SU-DHL-6 (cell line): ENCODE data around the gene EYA3.
"Not testable (repeated sequence)": the region's sequence is repeated elsewhere in the genome, so short reads cannot be mapped to it uniquely, and the experiment has no call there.

Experiments used
- H2AFZ ChIP-seq: fragments of 200-600 bp; sonication (generic); 2 replicates; pipeline ENCODE4 v1.6.1; 2014; ENCODE audit warnings: low read depth, mild to moderate bottlenecking, moderate library complexity, mixed read lengths, antibody characterized with exemption, low read length; ENCODE audit not compliant: severe bottlenecking
- H3F3A ChIP-seq: fragments of 200-600 bp; shearing (Covaris generic); 2 replicates; pipeline ENCODE4 v1.6.0; 2016; ENCODE audit warnings: antibody characterized with exemption, mild to moderate bottlenecking; ENCODE audit not compliant: insufficient read depth
- H3K27ac ChIP-seq: fragments of 200-600 bp; sonication (generic); 2 replicates; pipeline ENCODE4 v1.5.1; 2016; ENCODE audit warnings: low read depth, mild to moderate bottlenecking, low read length, moderate library complexity, mixed read lengths
- H3K27me3 ChIP-seq: fragments of 200-600 bp; sonication (generic), shearing (Covaris generic); 2 replicates; pipeline ENCODE4 v1.6.0; 2014; ENCODE audit warnings: mild to moderate bottlenecking, low read length
- H3K36me3 ChIP-seq: fragments of 200-600 bp; sonication (generic); 2 replicates; pipeline ENCODE4 v1.6.1; 2014; ENCODE audit warnings: mild to moderate bottlenecking, low read length, mixed read lengths
- H3K4me2 ChIP-seq: fragments of 300-600, 200-600 bp; shearing (Covaris generic), sonication (generic); 2 replicates; pipeline ENCODE4 v1.6.0; 2014; ENCODE audit warnings: low read length, low read depth, mild to moderate bottlenecking; ENCODE audit not compliant: poor library complexity, severe bottlenecking
- H3K4me3 ChIP-seq: fragments of 200-600 bp; sonication (generic); 2 replicates; pipeline ENCODE4 v1.5.1; 2014; ENCODE audit warnings: antibody characterized with exemption, low read length, mild to moderate bottlenecking, mixed read lengths; ENCODE audit not compliant: insufficient read depth, poor library complexity, severe bottlenecking
- H3K79me2 ChIP-seq: fragments of 200-600 bp; sonication (generic); 2 replicates; pipeline ENCODE4 v1.6.1; 2014; ENCODE audit warnings: mild to moderate bottlenecking, low read length, moderate library complexity; ENCODE audit not compliant: insufficient read depth
- H3K9ac ChIP-seq: fragments of 200-600 bp; sonication (generic); 2 replicates; pipeline ENCODE4 v1.7.0; 2014; ENCODE audit warnings: mild to moderate bottlenecking, low read length
- H3K9me2 ChIP-seq: fragments of 200-600 bp; sonication (generic); replicated peaks from 2 replicates; pipeline ENCODE4 v1.6.1; 2014; ENCODE audit warnings: low read length; ENCODE audit not compliant: insufficient read depth
- H3K9me3 ChIP-seq: fragments of 200-600 bp; sonication (generic); 2 replicates; pipeline ENCODE4 v1.6.1; 2014; ENCODE audit warnings: low read length, mixed read lengths; ENCODE audit not compliant: insufficient read depth
- H4K20me1 ChIP-seq: fragments of 200-600 bp; sonication (generic); 2 replicates; pipeline ENCODE4 v1.6.1; 2014; ENCODE audit warnings: low read depth, mild to moderate bottlenecking, antibody characterized with exemption, low read length, moderate library complexity, mixed read lengths
- EZH2phosphoT487 ChIP-seq: fragments of 200-600 bp; sonication (generic), shearing (Covaris generic); conservative IDR thresholded peaks from 2 replicates; pipeline ENCODE4 v1.6.1; 2018; ENCODE audit warnings: mild to moderate bottlenecking, antibody characterized with exemption, low read length, moderate library complexity, mixed read lengths
- TF ChIP-seq, protein P1 (sequence below): fragments of 200-600 bp; sonication (generic); IDR thresholded peaks from one replicate; pipeline ENCODE4 v1.5.1; 2017; ENCODE audit warnings: antibody characterized with exemption, mild to moderate bottlenecking, low read length, moderate library complexity; ENCODE audit not compliant: insufficient read depth, poor library complexity, severe bottlenecking

EYA3 gene

DNA sequence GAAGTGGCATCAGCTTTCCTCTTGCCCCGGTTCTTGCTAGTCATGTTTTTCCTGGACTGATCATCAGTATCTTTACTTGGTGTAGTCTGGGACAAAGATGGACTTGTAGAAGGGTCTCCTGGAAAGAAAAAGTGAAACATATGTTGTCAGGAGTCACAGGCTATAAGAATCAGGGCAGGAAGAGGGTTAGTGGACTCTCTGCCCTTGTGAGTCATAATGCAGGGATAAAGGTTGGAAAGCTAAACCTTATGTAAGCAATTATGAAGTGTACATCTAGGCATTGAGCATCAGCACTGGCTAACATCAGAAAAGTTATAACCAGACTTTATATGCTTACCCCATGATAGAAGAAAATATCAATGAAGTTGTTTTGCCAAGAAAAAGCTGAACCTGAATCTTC, 77.4 kb downstream of the EYA3 start:
- H3K36me3 ChIP-seq = peaks cover 45% of the 10 kb centered on the region; the same call in 1 of the 2 replicates
- TF ChIP-seq EZH2phosphoT487 = no peak
- TF ChIP-seq, protein P1, sequence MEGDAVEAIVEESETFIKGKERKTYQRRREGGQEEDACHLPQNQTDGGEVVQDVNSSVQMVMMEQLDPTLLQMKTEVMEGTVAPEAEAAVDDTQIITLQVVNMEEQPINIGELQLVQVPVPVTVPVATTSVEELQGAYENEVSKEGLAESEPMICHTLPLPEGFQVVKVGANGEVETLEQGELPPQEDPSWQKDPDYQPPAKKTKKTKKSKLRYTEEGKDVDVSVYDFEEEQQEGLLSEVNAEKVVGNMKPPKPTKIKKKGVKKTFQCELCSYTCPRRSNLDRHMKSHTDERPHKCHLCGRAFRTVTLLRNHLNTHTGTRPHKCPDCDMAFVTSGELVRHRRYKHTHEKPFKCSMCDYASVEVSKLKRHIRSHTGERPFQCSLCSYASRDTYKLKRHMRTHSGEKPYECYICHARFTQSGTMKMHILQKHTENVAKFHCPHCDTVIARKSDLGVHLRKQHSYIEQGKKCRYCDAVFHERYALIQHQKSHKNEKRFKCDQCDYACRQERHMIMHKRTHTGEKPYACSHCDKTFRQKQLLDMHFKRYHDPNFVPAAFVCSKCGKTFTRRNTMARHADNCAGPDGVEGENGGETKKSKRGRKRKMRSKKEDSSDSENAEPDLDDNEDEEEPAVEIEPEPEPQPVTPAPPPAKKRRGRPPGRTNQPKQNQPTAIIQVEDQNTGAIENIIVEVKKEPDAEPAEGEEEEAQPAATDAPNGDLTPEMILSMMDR = no peak
- H3K79me2 ChIP-seq = no peaks in the 10 kb centered on the region
- H2AFZ ChIP-seq = no peak overlapping the region
- H4K20me1 ChIP-seq = 0 out of 2 replicates have a peak, but pooled peaks cover 5% of the 10 kb centered on the region
- H3K27me3 ChIP-seq = no peaks in the 10 kb centered on the region
- peaks cover 3% of the 10 kb centered on the region; the same call in 1 of the 2 replicates for H3F3A ChIP-seq
- no peaks in the 10 kb centered on the region for H3K9me2 ChIP-seq
- H3K4me2 ChIP-seq = no peak overlapping the region
- H3K27ac ChIP-seq = no peak overlapping the region
- H3K4me3 ChIP-seq = no peak overlapping the region
- H3K9me3 ChIP-seq = no peaks in the 10 kb centered on the region
- H3K9ac ChIP-seq = no peak overlapping the region

DNA sequence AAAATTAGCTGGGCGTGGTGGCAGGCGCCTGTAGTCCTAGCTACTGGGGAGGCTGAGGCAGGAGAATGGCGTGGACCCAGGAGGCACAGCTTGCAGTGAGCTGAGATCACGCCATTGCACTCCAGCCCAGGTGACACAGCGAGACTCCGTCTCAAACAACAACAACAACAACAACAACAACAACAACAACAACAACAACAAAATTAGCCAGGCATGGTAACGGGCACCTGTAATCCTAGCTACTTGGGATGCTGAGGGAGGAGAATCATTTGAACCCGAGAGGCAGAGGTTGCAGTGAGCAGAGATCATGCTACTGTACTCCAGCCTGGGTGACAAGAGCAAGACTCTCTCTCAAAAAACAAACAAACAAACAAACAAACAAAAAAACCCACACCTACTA, 85.3 kb downstream of the EYA3 start:
- not testable (repeated sequence) for H3K9me3 ChIP-seq, H2AFZ ChIP-seq, H3K27ac ChIP-seq, H3K4me3 ChIP-seq, H3F3A ChIP-seq, H4K20me1 ChIP-seq, H3K9ac ChIP-seq, H3K4me2 ChIP-seq, H3K79me2 ChIP-seq, H3K27me3 ChIP-seq, H3K9me2 ChIP-seq
- H3K36me3 ChIP-seq = peaks cover 39% of the 10 kb centered on the region

DNA sequence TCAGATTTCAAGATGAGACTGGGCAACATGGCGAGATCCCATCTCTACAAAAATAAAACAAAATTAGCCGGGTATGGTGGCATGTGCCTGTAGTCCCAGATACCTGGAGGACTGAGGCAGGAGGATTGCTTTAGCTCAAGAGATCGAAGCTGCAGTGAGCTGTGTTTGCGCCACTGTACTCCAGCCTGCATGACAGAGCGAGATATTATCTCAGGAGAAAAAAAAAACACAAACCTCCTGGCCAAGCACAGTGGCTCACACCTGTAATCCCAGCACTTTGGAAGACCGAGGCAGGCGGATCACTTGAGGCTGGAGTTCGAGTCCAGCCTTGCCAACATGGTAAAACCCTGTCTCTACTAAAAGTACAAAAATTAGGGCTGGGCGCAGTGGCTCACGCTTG, 85.8 kb downstream of the EYA3 start:
- H4K20me1 ChIP-seq = no peaks in the 10 kb centered on the region
- no peak for TF ChIP-seq EZH2phosphoT487
- TF ChIP-seq, protein P1 = no peak
- no peaks in the 10 kb centered on the region for H3K79me2 ChIP-seq
- no peaks in the 10 kb centered on the region for H3F3A ChIP-seq
- H3K36me3 ChIP-seq = peaks cover 39% of the 10 kb centered on the region
- no peak overlapping the region for H3K27ac ChIP-seq
- no peaks in the 10 kb centered on the region for H3K9me3 ChIP-seq
- H3K4me3 ChIP-seq = no peak overlapping the region
- no peaks in the 10 kb centered on the region for H3K27me3 ChIP-seq
- H3K9me2 ChIP-seq = no peaks in the 10 kb centered on the region
- no peak overlapping the region for H2AFZ ChIP-seq
- no peak overlapping the region for H3K4me2 ChIP-seq
- no peak overlapping the region for H3K9ac ChIP-seq

DNA sequence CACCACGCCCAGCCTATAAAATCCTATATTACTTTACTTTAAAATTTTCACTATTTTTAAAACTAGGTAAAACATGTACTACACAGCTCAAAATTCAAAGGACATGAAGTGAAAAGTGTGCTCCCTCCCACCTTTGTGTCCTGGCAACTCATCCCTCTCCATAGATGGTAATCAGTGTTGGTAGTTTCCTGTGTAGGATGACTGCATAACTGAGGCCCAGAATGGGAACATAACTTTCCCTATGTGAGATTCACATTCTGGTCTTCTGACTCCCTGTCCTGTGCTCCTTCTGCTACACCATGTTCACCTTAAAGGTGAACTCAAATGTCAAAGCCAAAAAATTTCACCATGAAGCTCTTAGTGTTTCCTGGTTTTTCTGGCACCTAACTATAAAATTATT, 89.4 kb downstream of the EYA3 start:
- no peak overlapping the region for H3K4me3 ChIP-seq
- H3K36me3 ChIP-seq = peaks cover 37% of the 10 kb centered on the region

DNA sequence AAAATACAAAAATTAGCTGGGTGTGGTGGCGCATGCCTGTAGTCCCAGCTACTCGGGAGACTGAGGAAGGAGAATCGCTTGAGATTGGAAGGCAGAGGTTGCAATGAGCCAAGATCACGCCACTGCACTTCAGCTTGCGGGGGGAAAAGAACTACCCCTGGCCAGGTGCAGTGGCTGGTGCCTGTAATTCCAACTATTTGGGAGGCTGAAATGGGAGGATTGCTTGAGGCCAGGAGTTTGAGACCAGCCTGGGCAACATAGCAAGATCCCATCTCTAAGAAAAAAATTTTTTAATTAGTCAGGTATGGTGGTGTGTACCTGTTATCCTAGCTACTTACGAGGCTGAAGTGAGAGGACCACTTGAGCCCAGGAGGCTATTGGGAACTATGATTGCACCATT, 93.9 kb downstream of the EYA3 start:
- H4K20me1 ChIP-seq, H3K27ac ChIP-seq, H3K4me2 ChIP-seq, H3F3A ChIP-seq, H2AFZ ChIP-seq, H3K27me3 ChIP-seq, H3K79me2 ChIP-seq, H3K9me3 ChIP-seq, H3K9me2 ChIP-seq, H3K9ac ChIP-seq, H3K4me3 ChIP-seq: not testable (repeated sequence)
- H3K36me3 ChIP-seq = peaks cover 44% of the 10 kb centered on the region

More for the DNA sequence above, 89.4 kb downstream of the EYA3 start:
- Histone ChIP-seq H3K9me3 (no peaks in the 10 kb centered on the region), H2AFZ (no peak overlapping the region), H3K27me3 (no peaks in the 10 kb centered on the region), H3K27ac (no peak overlapping the region), H3K9me2 (no peaks in the 10 kb centered on the region), H3K4me2 (no peak overlapping the region), H3F3A (no peaks in the 10 kb centered on the region), H3K9ac (no peak overlapping the region), H3K79me2 (no peaks in the 10 kb centered on the region), H4K20me1 (no peaks in the 10 kb centered on the region)
- TF ChIP-seq, protein P1 = no peak
